Measurements from ENCODE around the gene PCDH9.

PCDH9 gene

GRCh38 chr13:66748712-66749111, 481.4 kb downstream of the PCDH9 start:
- no peak for TF ChIP-seq ZNF274 (IDR thresholded peaks at IDR 0.05; ENCODE audit: low read depth, low read length)
- no peak for TF ChIP-seq YY1 (IDR thresholded peaks at IDR 0.05; ENCODE audit: insufficient read depth, insufficient read length)
- TF ChIP-seq SUZ12 (IDR thresholded peaks at IDR 0.05; ENCODE audit: extremely low read depth, insufficient read depth, insufficient read length) = no peak
- Histone ChIP-seq H3K9ac (ENCODE audit: insufficient read length, low read depth) (no peak overlapping the region), H3K9me3 (ENCODE audit: insufficient read depth, low read length) (no peaks in the 10 kb centered on the region), H3K4me1 (ENCODE audit: insufficient read depth, insufficient read length) (no peaks in the 10 kb centered on the region), H3K27me3 (ENCODE audit: insufficient read depth, insufficient read length) (no peaks in the 10 kb centered on the region), H3K4me3 (ENCODE audit: insufficient read length, low read depth) (no peak overlapping the region), H3K36me3 (ENCODE audit: insufficient read depth, insufficient read length, low read length) (no peaks in the 10 kb centered on the region)
- no peak for DNase-seq (ENCODE audit: low read depth, low spot score)

- no peak for DNase-seq (ENCODE audit: low read depth, low spot score)
- H3K36me3 ChIP-seq (ENCODE audit: insufficient read depth, insufficient read length, low read length) = no peaks in the 10 kb centered on the region
- TF ChIP-seq YY1 (IDR thresholded peaks at IDR 0.05; ENCODE audit: insufficient read depth, insufficient read length) (no peak), SUZ12 (IDR thresholded peaks at IDR 0.05; ENCODE audit: extremely low read depth, insufficient read depth, insufficient read length) (no peak), ZNF274 (IDR thresholded peaks at IDR 0.05; ENCODE audit: low read depth, low read length) (no peak)
- H3K27me3 ChIP-seq (ENCODE audit: insufficient read depth, insufficient read length) = no peaks in the 10 kb centered on the region
- no peak overlapping the region for H3K4me3 ChIP-seq (ENCODE audit: insufficient read length, low read depth)
- no peak overlapping the region for H3K9ac ChIP-seq (ENCODE audit: insufficient read length, low read depth)
- no peaks in the 10 kb centered on the region for H3K4me1 ChIP-seq (ENCODE audit: insufficient read depth, insufficient read length)
- H3K9me3 ChIP-seq (ENCODE audit: insufficient read depth, low read length) = no peaks in the 10 kb centered on the region
Observed at GRCh38 chr13:66745307-66745706, 484.8 kb downstream of the PCDH9 start.

- Histone ChIP-seq H3K9ac (ENCODE audit: insufficient read length, low read depth) (no peak overlapping the region), H3K27me3 (ENCODE audit: insufficient read depth, insufficient read length) (no peaks in the 10 kb centered on the region), H3K4me1 (ENCODE audit: insufficient read depth, insufficient read length) (no peaks in the 10 kb centered on the region), H3K4me3 (ENCODE audit: insufficient read length, low read depth) (no peak overlapping the region), H3K36me3 (ENCODE audit: insufficient read depth, insufficient read length, low read length) (no peaks in the 10 kb centered on the region), H3K9me3 (ENCODE audit: insufficient read depth, low read length) (no peaks in the 10 kb centered on the region)
- TF ChIP-seq ZNF274 (IDR thresholded peaks at IDR 0.05; ENCODE audit: low read depth, low read length) (no peak), YY1 (IDR thresholded peaks at IDR 0.05; ENCODE audit: insufficient read depth, insufficient read length) (no peak), SUZ12 (IDR thresholded peaks at IDR 0.05; ENCODE audit: extremely low read depth, insufficient read depth, insufficient read length) (no peak)
- no peak for DNase-seq (ENCODE audit: low read depth, low spot score)
Observed at GRCh38 chr13:66723576-66723975, 506.6 kb downstream of the PCDH9 start.

GRCh38 chr13:66716538-66716937, 513.6 kb downstream of the PCDH9 start:
- no peak for DNase-seq (ENCODE audit: low read depth, low spot score)
- Histone ChIP-seq H3K27me3 (ENCODE audit: insufficient read depth, insufficient read length) (no peaks in the 10 kb centered on the region), H3K9me3 (ENCODE audit: insufficient read depth, low read length) (no peaks in the 10 kb centered on the region), H3K4me3 (ENCODE audit: insufficient read length, low read depth) (no peak overlapping the region), H3K36me3 (ENCODE audit: insufficient read depth, insufficient read length, low read length) (no peaks in the 10 kb centered on the region), H3K9ac (ENCODE audit: insufficient read length, low read depth) (no peak overlapping the region), H3K4me1 (ENCODE audit: insufficient read depth, insufficient read length) (no peaks in the 10 kb centered on the region)
- TF ChIP-seq ZNF274 (IDR thresholded peaks at IDR 0.05; ENCODE audit: low read depth, low read length) (no peak), YY1 (IDR thresholded peaks at IDR 0.05; ENCODE audit: insufficient read depth, insufficient read length) (no peak), SUZ12 (IDR thresholded peaks at IDR 0.05; ENCODE audit: extremely low read depth, insufficient read depth, insufficient read length) (no peak)

GRCh38 chr13:66714795-66715194, 515.3 kb downstream of the PCDH9 start:
- Histone ChIP-seq H3K9ac (ENCODE audit: insufficient read length, low read depth) (no peak overlapping the region), H3K27me3 (ENCODE audit: insufficient read depth, insufficient read length) (no peaks in the 10 kb centered on the region), H3K9me3 (ENCODE audit: insufficient read depth, low read length) (no peaks in the 10 kb centered on the region), H3K36me3 (ENCODE audit: insufficient read depth, insufficient read length, low read length) (no peaks in the 10 kb centered on the region), H3K4me1 (ENCODE audit: insufficient read depth, insufficient read length) (no peaks in the 10 kb centered on the region), H3K4me3 (ENCODE audit: insufficient read length, low read depth) (no peak overlapping the region)
- DNase-seq (ENCODE audit: low read depth, low spot score) = no peak
- TF ChIP-seq SUZ12 (IDR thresholded peaks at IDR 0.05; ENCODE audit: extremely low read depth, insufficient read depth, insufficient read length) (no peak), YY1 (IDR thresholded peaks at IDR 0.05; ENCODE audit: insufficient read depth, insufficient read length) (no peak), ZNF274 (IDR thresholded peaks at IDR 0.05; ENCODE audit: low read depth, low read length) (no peak)

- no peaks in the 10 kb centered on the region for H3K9me3 ChIP-seq (ENCODE audit: insufficient read depth, low read length)
Observed at GRCh38 chr13:66704110-66704509, 526.0 kb downstream of the PCDH9 start.

GRCh38 chr13:66703597-66703996, 526.5 kb downstream of the PCDH9 start:
- TF ChIP-seq SUZ12 (IDR thresholded peaks at IDR 0.05; ENCODE audit: extremely low read depth, insufficient read depth, insufficient read length) (no peak), ZNF274 (IDR thresholded peaks at IDR 0.05; ENCODE audit: low read depth, low read length) (no peak), YY1 (IDR thresholded peaks at IDR 0.05; ENCODE audit: insufficient read depth, insufficient read length) (no peak)
- no peaks in the 10 kb centered on the region for H3K36me3 ChIP-seq (ENCODE audit: insufficient read depth, insufficient read length, low read length)
- H3K4me3 ChIP-seq (ENCODE audit: insufficient read length, low read depth) = no peak overlapping the region
- no peaks in the 10 kb centered on the region for H3K27me3 ChIP-seq (ENCODE audit: insufficient read depth, insufficient read length)
- H3K9ac ChIP-seq (ENCODE audit: insufficient read length, low read depth) = no peak overlapping the region
- no peaks in the 10 kb centered on the region for H3K9me3 ChIP-seq (ENCODE audit: insufficient read depth, low read length)
- H3K4me1 ChIP-seq (ENCODE audit: insufficient read depth, insufficient read length) = no peaks in the 10 kb centered on the region
- no peak for DNase-seq (ENCODE audit: low read depth, low spot score)

More at GRCh38 chr13:66704110-66704509, 526.0 kb downstream of the PCDH9 start:
- no peaks in the 10 kb centered on the region for H3K27me3 ChIP-seq (ENCODE audit: insufficient read depth, insufficient read length)
- no peak for DNase-seq (ENCODE audit: low read depth, low spot score)
- TF ChIP-seq ZNF274 (IDR thresholded peaks at IDR 0.05; ENCODE audit: low read depth, low read length) (no peak), SUZ12 (IDR thresholded peaks at IDR 0.05; ENCODE audit: extremely low read depth, insufficient read depth, insufficient read length) (no peak), YY1 (IDR thresholded peaks at IDR 0.05; ENCODE audit: insufficient read depth, insufficient read length) (no peak)
- H3K4me3 ChIP-seq (ENCODE audit: insufficient read length, low read depth) = no peak overlapping the region
- no peaks in the 10 kb centered on the region for H3K4me1 ChIP-seq (ENCODE audit: insufficient read depth, insufficient read length)
- no peaks in the 10 kb centered on the region for H3K36me3 ChIP-seq (ENCODE audit: insufficient read depth, insufficient read length, low read length)
- H3K9ac ChIP-seq (ENCODE audit: insufficient read length, low read depth) = no peak overlapping the region

Data from NT2/D1 (cell line).